SK-N-SH treated with all-trans-retinoic acid at 6 μM for 48 hours (cell line): Measurements from ENCODE around the gene ABHD2.

Source experiments
- BACH2 ChIP-seq: fragments of 250-450 bp; sonication (Bioruptor Pico); IDR thresholded peaks from 2 replicates; pipeline ENCODE4 v1.9.0; 2021; ENCODE audit warnings: mild to moderate bottlenecking, borderline replicate concordance
- CREB5 ChIP-seq: fragments of 250-450 bp; sonication (Bioruptor Pico); IDR thresholded peaks from 2 replicates; pipeline ENCODE4 v1.5.1; 2020; ENCODE audit warnings: low read depth, mild to moderate bottlenecking, moderate library complexity
- CSDC2 ChIP-seq: fragments of 250-450 bp; sonication (Bioruptor Pico); IDR thresholded peaks from 2 replicates; pipeline ENCODE4 v1.5.0; 2020; ENCODE audit warnings: mild to moderate bottlenecking, moderate library complexity
- ESRRG ChIP-seq: fragments of 250-450 bp; sonication (Bioruptor Pico); IDR thresholded peaks from 2 replicates; pipeline ENCODE4 v1.6.1; 2021; ENCODE audit warnings: mild to moderate bottlenecking
- PATZ1 ChIP-seq: fragments of 250-450 bp; sonication (Bioruptor Pico); IDR thresholded peaks from 2 replicates; pipeline ENCODE4 v1.8.0; 2020; ENCODE audit warnings: mild to moderate bottlenecking, moderate library complexity, borderline replicate concordance
- SNAI2 ChIP-seq: fragments of 250-450 bp; sonication (Bioruptor Pico); IDR thresholded peaks from 2 replicates; pipeline ENCODE4 v1.5.0; 2020; ENCODE audit warnings: mild to moderate bottlenecking, moderate library complexity
- TOX ChIP-seq: fragments of 250-450 bp; sonication (Bioruptor Pico); IDR thresholded peaks from 2 replicates; pipeline ENCODE4 v1.8.0; 2021; ENCODE audit warnings: mild to moderate bottlenecking, moderate library complexity, borderline replicate concordance
- TSHZ2 ChIP-seq: fragments of 250-450 bp; sonication (Bioruptor Pico); IDR thresholded peaks from 2 replicates; pipeline ENCODE4 v1.5.0; 2020; ENCODE audit warnings: mild to moderate bottlenecking, moderate library complexity
- ZFP3 ChIP-seq: fragments of 250-450 bp; sonication (Bioruptor Pico); IDR thresholded peaks from 2 replicates; pipeline ENCODE4 v1.5.0; 2020; ENCODE audit warnings: mild to moderate bottlenecking, moderate library complexity
- ZNF565 ChIP-seq: fragments of 450-650 bp; formaldehyde crosslinking; conservative IDR thresholded peaks from 2 replicates; pipeline ENCODE4 v1.5.0; 2020; ENCODE audit warnings: low read depth, mild to moderate bottlenecking, moderate library complexity
- ZNF70 ChIP-seq: fragments of 450-650 bp; formaldehyde crosslinking; IDR thresholded peaks from 2 replicates; pipeline ENCODE4 v1.5.0; 2020; ENCODE audit warnings: mild to moderate bottlenecking, moderate library complexity
- ZNF8 ChIP-seq: fragments of 450-650 bp; formaldehyde crosslinking; IDR thresholded peaks from 2 replicates; pipeline ENCODE4 v1.5.0; 2020; ENCODE audit warnings: mild to moderate bottlenecking, moderate library complexity

GRCh38 chr15:89171136-89172072 lies 83.1 kb downstream of the ABHD2 start:
- TF ChIP-seq BACH2 (CRISPR knock-in tag) (no peak), PATZ1 (CRISPR knock-in tag) (no peak), CREB5 (CRISPR knock-in tag) (no peak), CSDC2 (CRISPR knock-in tag) (no peak), ZNF70 (CRISPR knock-in tag) (no peak), TOX (CRISPR knock-in tag) (no peak), ZNF8 (CRISPR knock-in tag) (no peak), TSHZ2 (CRISPR knock-in tag) (no peak), ZNF565 (CRISPR knock-in tag) (no peak), ZFP3 (CRISPR knock-in tag) (no peak), ESRRG (CRISPR knock-in tag) (no peak), SNAI2 (CRISPR knock-in tag) (no peak)
